Measurements from ENCODE around the gene CRY2. TPM values are rescaled to one million over a fixed set of nuclear protein-coding genes. Genes with fewer than 3 reads are reported as not detected.

Gene CRY2
- total and polyA plus RNA-seq, 10 of the 15 experiments (the other 5 are each of a cell fraction or from before 2014, with no cell fraction given), result 1.2 to 14.7 (median 8.1) TPM

DNA sequence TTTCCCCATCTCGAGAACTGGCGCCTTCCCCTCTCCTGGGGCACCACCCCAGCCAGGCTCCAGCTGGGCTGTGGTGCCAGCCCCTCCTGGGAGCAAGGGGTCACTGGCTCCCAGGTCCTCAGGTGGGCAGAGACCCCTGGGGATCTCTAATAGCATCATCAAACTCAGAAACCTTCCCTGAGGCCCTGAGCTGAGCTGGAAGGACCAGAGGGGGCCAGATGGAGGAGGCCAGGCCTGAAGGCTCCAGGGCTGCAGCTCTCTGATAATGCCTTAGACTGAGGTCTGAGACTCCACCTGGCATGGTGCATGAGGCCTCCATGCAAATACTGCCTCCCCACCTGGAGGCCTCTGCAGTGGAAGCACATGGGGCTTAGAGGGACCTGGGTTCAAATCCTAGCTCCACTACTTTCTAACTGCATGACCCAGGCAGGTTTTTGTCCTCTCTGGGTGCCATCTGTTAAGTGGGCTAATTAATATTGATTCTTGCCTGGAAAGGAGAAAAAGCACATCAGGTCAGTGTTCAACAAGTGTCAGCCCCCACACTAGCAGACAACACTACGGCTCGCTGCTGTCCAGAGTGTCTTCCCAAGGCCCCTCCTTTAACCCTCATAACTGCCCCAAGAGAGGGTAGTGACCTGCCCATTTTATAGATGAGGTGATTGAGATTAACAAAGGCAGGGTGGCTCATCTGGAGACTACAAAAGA lies 39.7 kb downstream of the CRY2 start:
- TF ChIP-seq SPI1 (IDR thresholded peaks at IDR 0.05; ENCODE audit: borderline replicate concordance, insufficient read depth, low read depth, low read length) (no peak), ZNF622 (IDR thresholded peaks at IDR 0.05) (no peak), CBX3 (IDR thresholded peaks at IDR 0.05; ENCODE audit: borderline replicate concordance, low read depth) (no peak), RELA (IDR thresholded peaks at IDR 0.05; ENCODE audit: borderline replicate concordance, partially characterized antibody) (no peak), POU2F2 (IDR thresholded peaks at IDR 0.05; ENCODE audit: borderline replicate concordance, low read depth, low read length) (no peak), BHLHE40 (IDR thresholded peaks at IDR 0.05; ENCODE audit: borderline replicate concordance in 1 of 2, low read depth in 2 of 2, low read length in 1 of 2) (no peak), CHD2 (IDR thresholded peaks at IDR 0.05; ENCODE audit: borderline replicate concordance, low read depth, low read length) (no peak), CBX5 (IDR thresholded peaks at IDR 0.05; ENCODE audit: low read depth) (no peak), SRF (IDR thresholded peaks at IDR 0.05; ENCODE audit: low read depth in 2 of 2, low read length in 2 of 2) (no peak)
- TF ChIP-seq, protein P1, sequence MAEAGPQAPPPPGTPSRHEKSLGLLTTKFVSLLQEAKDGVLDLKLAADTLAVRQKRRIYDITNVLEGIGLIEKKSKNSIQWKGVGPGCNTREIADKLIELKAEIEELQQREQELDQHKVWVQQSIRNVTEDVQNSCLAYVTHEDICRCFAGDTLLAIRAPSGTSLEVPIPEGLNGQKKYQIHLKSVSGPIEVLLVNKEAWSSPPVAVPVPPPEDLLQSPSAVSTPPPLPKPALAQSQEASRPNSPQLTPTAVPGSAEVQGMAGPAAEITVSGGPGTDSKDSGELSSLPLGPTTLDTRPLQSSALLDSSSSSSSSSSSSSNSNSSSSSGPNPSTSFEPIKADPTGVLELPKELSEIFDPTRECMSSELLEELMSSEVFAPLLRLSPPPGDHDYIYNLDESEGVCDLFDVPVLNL (IDR thresholded peaks at IDR 0.05; ENCODE audit: low read depth, low read length), result no peak
- TF ChIP-seq, protein P2, sequence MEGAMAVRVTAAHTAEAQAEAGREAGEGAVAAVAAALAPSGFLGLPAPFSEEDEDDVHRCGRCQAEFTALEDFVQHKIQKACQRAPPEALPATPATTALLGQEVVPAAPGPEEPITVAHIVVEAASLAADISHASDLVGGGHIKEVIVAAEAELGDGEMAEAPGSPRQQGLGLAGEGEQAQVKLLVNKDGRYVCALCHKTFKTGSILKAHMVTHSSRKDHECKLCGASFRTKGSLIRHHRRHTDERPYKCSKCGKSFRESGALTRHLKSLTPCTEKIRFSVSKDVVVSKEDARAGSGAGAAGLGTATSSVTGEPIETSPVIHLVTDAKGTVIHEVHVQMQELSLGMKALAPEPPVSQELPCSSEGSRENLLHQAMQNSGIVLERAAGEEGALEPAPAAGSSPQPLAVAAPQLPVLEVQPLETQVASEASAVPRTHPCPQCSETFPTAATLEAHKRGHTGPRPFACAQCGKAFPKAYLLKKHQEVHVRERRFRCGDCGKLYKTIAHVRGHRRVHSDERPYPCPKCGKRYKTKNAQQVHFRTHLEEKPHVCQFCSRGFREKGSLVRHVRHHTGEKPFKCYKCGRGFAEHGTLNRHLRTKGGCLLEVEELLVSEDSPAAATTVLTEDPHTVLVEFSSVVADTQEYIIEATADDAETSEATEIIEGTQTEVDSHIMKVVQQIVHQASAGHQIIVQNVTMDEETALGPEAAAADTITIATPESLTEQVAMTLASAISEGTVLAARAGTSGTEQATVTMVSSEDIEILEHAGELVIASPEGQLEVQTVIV (IDR thresholded peaks at IDR 0.05; ENCODE audit: borderline replicate concordance, partially characterized antibody), result no peak
- TF ChIP-seq, protein P3, sequence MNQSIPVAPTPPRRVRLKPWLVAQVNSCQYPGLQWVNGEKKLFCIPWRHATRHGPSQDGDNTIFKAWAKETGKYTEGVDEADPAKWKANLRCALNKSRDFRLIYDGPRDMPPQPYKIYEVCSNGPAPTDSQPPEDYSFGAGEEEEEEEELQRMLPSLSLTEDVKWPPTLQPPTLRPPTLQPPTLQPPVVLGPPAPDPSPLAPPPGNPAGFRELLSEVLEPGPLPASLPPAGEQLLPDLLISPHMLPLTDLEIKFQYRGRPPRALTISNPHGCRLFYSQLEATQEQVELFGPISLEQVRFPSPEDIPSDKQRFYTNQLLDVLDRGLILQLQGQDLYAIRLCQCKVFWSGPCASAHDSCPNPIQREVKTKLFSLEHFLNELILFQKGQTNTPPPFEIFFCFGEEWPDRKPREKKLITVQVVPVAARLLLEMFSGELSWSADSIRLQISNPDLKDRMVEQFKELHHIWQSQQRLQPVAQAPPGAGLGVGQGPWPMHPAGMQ (IDR thresholded peaks at IDR 0.05; ENCODE audit: borderline replicate concordance), result no peak
- no TSS peak for BruUV-seq (replicated peaks)
- H3K4me3 ChIP-seq, result no peak overlapping the region
- H3K9me3 ChIP-seq (replicated peaks; ENCODE audit: control insufficient read depth, insufficient read depth, low read length), result no peaks in the 10 kb centered on the region
- ChIA-PET CTCF (no interaction called here), RAD21 (ENCODE audit: unreplicated experiment) (no interaction called here), POLR2A (no interaction called here), SMC1A (ENCODE audit: uncharacterized antibody, unreplicated experiment) (interaction anchor here (0.9 kb wide), 1 partner anchor 45 kb away, joined by 3 read pairs; no protein-coding TSS in a partner anchor)
- H3K79me2 ChIP-seq (ENCODE audit: control insufficient read depth, insufficient read depth, low read length), result no peaks in the 10 kb centered on the region
- H3K27ac ChIP-seq (ENCODE audit: control insufficient read depth, insufficient read depth), result no peak overlapping the region
- H3K36me3 ChIP-seq (ENCODE audit: control insufficient read depth in 2 of 2, insufficient read depth in 2 of 2, low read length in 1 of 2), result no peaks in the 10 kb centered on the region
- no peaks in the 10 kb centered on the region for H3K27me3 ChIP-seq (replicated peaks in 1 of 2; ENCODE audit: control insufficient read depth in 2 of 2, insufficient read depth in 2 of 2, low read length in 1 of 2)
- in situ Hi-C loops (cut with MboI), result no loop called here
- no peak overlapping the region for H3K9ac ChIP-seq (ENCODE audit: control insufficient read depth, insufficient read depth, low read length)
- peaks cover 3% of the 10 kb centered on the region; the same call in 1 of the 2 replicates for H4K20me1 ChIP-seq (ENCODE audit: control insufficient read depth, insufficient read depth)
- FAIRE-seq (no peak), DNase-seq (ENCODE audit: low read depth, low spot score) (no peak), ATAC-seq (no peak)
- no peaks in the 10 kb centered on the region for H3K4me1 ChIP-seq (ENCODE audit: control insufficient read depth, insufficient read depth, low read length)
- intact Hi-C loops (cut with micrococcal nuclease; ENCODE audit: unreplicated experiment), result no loop called here
- no peak overlapping the region for H2AFZ ChIP-seq (ENCODE audit: control insufficient read depth, low read depth, low read length)
- no peak overlapping the region for H3K4me2 ChIP-seq (ENCODE audit: control insufficient read depth, insufficient read depth)
- 90% methylated on average over 4 of the region's 4 CpGs for WGBS (ENCODE audit: insufficient coverage, insufficient replicate concordance, low lambda C conversion rate, missing lambda C conversion rate)

All from GM12878 (cell line).